ENCODE measurements around the gene ST3GAL5. TPM values are rescaled to one million over a fixed set of nuclear protein-coding genes. Genes with fewer than 3 reads are reported as not detected.

The ST3GAL5 gene
- total RNA-seq, 1 donor from 2014 or later, result 76.7 TPM

GRCh38 chr2:85853499-85854165, 35.2 kb downstream of the ST3GAL5 start:
- DNase-seq (no peak), ATAC-seq (peak; percentile 5)
- Histone ChIP-seq H3K4me1 (peaks cover 17% of the 10 kb centered on the region), H3K9me3 (no peaks in the 10 kb centered on the region), H3K27ac (peak overlapping the region; percentile 87), H3K27me3 (no peaks in the 10 kb centered on the region), H3K4me3 (peak overlapping the region; percentile 10), H3K36me3 (peaks cover 49% of the 10 kb centered on the region)
- intact Hi-C loops (cut with DNase I), result no loop called here
- no peak for TF ChIP-seq CTCF (IDR thresholded peaks at IDR 0.05)

GRCh38 chr2:85852937-85853498, 35.8 kb downstream of the ST3GAL5 start:
- Histone ChIP-seq H3K27ac (peak overlapping the region; percentile 87), H3K4me1 (peaks cover 17% of the 10 kb centered on the region), H3K36me3 (peaks cover 47% of the 10 kb centered on the region), H3K4me3 (no peak overlapping the region), H3K27me3 (no peaks in the 10 kb centered on the region), H3K9me3 (no peaks in the 10 kb centered on the region)
- TF ChIP-seq CTCF (IDR thresholded peaks at IDR 0.05), result no peak
- DNase-seq, result no peak
- peak; percentile 73 for ATAC-seq
- intact Hi-C loops (cut with DNase I), result no loop called here

DNA sequence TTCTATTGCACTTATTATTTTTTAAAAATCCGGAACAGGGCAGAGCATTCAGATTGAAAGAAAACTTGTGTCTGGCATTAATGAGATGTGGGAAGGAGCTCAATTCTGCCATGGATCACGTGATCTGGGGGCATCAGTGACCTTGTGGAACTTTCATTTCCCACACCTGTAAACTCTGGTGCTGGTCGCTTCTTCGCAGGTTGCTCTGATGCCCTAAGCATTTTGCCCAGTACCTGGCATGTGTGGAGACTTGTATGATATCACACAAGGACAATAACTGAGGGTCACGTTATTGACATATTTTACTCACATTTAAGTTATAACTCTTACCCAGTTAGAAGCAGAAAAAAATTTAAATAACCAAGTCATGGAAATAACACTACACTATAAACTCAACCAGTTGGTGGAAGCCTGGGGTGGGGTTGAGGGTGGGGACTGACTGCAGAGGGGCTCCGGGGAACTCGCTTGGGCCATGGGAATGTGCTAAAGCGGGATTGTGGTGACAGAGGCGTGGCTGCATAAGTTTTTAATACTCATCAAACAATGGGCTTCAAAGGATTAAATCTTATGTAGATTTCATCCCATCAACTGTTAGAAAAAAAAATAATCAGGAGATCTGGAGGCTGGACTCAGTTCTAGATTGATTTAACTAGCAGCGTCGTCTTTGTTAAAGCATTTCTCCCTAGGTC, 36.5 kb downstream of the ST3GAL5 start:
- intact Hi-C loops (cut with DNase I), result no loop called here
- Histone ChIP-seq H3K27ac (peak overlapping the region; percentile 87), H3K9me3 (no peaks in the 10 kb centered on the region), H3K4me1 (peaks cover 17% of the 10 kb centered on the region), H3K27me3 (no peaks in the 10 kb centered on the region), H3K36me3 (peaks cover 54% of the 10 kb centered on the region), H3K4me3 (no peak overlapping the region)
- ATAC-seq (no peak), DNase-seq (no peak)
- no peak for TF ChIP-seq CTCF (IDR thresholded peaks at IDR 0.05)

- H3K9me3 ChIP-seq, result no peaks in the 10 kb centered on the region
- ATAC-seq, result no peak
- H3K27me3 ChIP-seq, result no peaks in the 10 kb centered on the region
- no peak for TF ChIP-seq CTCF (IDR thresholded peaks at IDR 0.05)
- no peak overlapping the region for H3K4me3 ChIP-seq
- peaks cover 62% of the 10 kb centered on the region for H3K36me3 ChIP-seq
- no peak for DNase-seq
- peak overlapping the region; percentile 87 for H3K27ac ChIP-seq
- intact Hi-C loops (cut with DNase I), result no loop called here
- H3K4me1 ChIP-seq, result peaks cover 17% of the 10 kb centered on the region
Observed at GRCh38 chr2:85851253-85852151, 37.3 kb downstream of the ST3GAL5 start.

DNA sequence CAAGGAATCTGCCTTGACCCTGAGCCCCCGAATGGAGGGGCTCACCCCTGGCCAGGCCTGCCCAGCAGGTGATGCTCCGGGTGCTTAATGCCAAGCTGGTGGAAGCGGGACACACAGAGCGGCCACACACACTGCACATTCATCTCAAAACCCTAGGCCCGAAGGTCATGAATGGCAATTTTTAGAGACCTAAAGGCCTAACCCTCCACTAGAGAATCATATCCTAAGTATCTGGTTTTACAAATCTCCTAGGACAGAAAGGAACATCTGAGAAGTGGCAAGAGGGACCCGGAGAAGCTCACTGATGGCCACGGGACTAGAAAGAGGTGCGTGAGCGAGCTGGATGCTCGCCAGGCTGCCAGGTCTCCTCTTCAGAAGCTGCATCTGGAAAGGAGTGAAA, 38.3 kb downstream of the ST3GAL5 start:
- Histone ChIP-seq H3K27ac (no peak overlapping the region), H3K27me3 (no peaks in the 10 kb centered on the region), H3K4me1 (peaks cover 17% of the 10 kb centered on the region), H3K4me3 (no peak overlapping the region), H3K36me3 (peaks cover 61% of the 10 kb centered on the region), H3K9me3 (no peaks in the 10 kb centered on the region)
- intact Hi-C loops (cut with DNase I), result no loop called here
- ATAC-seq (no peak), DNase-seq (no peak)
- TF ChIP-seq CTCF (IDR thresholded peaks at IDR 0.05), result no peak

Data from upper lobe of right lung (tissue), 1 donor.